Muscle layer of colon (tissue), 2 donors: ENCODE data around the gene TRMT112.

Experiments
- H3K27ac ChIP-seq: one replicate; pipeline ENCODE4 v1.7.0; 2013; ENCODE audit warnings: low read depth, mild to moderate bottlenecking, low read length, moderate library complexity
- H3K27me3 ChIP-seq, 2 donors: one replicate each; pipeline ENCODE4 v1.7.0; 2013; ENCODE audit warnings: low read length in 2 of 2, mild to moderate bottlenecking in 2 of 2; ENCODE audit not compliant: insufficient read depth in 2 of 2, control insufficient read depth in 1 of 2
- H3K36me3 ChIP-seq: one replicate; pipeline ENCODE4 v1.7.0; 2013; ENCODE audit warnings: mild to moderate bottlenecking, low read length; ENCODE audit not compliant: insufficient read depth
- H3K4me1 ChIP-seq: one replicate; pipeline ENCODE4 v1.7.0; 2013; ENCODE audit warnings: mild to moderate bottlenecking, low read length; ENCODE audit not compliant: insufficient read depth
- H3K4me3 ChIP-seq, 2 donors: one replicate each; pipeline ENCODE4 v1.7.0; 2013; ENCODE audit warnings: low read length in 2 of 2, low read depth in 1 of 2, mild to moderate bottlenecking in 1 of 2, moderate library complexity in 1 of 2
- H3K9ac ChIP-seq: one replicate; pipeline ENCODE4 v1.7.0; 2013; ENCODE audit warnings: low read length
- H3K9me3 ChIP-seq: one replicate; pipeline ENCODE4 v1.7.0; 2013; ENCODE audit warnings: mild to moderate bottlenecking, low read length
- donor health status: abdominal sarcoma.
- donor health status: Adenocarcinoma of cecum.

TRMT112 gene

DNA sequence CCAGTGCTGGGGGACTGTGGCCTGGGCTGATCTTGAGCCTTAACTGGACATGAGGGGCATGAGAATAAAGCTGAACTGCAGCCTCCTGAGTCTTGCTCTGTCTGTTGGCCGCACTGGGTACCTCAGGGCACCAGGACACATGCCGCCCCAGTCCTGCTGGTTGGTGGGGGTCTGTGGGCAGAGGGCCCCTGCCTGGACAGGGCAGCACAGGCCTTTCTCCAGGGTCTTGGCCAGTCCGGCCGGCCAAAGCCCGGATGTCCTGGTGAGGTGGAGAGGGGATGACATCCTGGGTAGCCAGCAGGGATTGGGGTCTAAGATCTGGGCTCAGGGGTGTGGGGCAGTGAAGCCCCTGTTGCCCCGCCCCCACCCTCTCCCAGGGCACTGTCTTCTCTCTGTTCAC is 40.1 kb upstream of the TRMT112 start:
- Histone ChIP-seq H3K4me3 (no peak overlapping the region), H3K9me3 (no peaks in the 10 kb centered on the region), H3K27ac (no peak overlapping the region), H3K36me3 (peaks cover 16% of the 10 kb centered on the region), H3K27me3 (no peaks in the 10 kb centered on the region), H3K9ac (no peak overlapping the region), H3K4me1 (peaks cover 25% of the 10 kb centered on the region)

DNA sequence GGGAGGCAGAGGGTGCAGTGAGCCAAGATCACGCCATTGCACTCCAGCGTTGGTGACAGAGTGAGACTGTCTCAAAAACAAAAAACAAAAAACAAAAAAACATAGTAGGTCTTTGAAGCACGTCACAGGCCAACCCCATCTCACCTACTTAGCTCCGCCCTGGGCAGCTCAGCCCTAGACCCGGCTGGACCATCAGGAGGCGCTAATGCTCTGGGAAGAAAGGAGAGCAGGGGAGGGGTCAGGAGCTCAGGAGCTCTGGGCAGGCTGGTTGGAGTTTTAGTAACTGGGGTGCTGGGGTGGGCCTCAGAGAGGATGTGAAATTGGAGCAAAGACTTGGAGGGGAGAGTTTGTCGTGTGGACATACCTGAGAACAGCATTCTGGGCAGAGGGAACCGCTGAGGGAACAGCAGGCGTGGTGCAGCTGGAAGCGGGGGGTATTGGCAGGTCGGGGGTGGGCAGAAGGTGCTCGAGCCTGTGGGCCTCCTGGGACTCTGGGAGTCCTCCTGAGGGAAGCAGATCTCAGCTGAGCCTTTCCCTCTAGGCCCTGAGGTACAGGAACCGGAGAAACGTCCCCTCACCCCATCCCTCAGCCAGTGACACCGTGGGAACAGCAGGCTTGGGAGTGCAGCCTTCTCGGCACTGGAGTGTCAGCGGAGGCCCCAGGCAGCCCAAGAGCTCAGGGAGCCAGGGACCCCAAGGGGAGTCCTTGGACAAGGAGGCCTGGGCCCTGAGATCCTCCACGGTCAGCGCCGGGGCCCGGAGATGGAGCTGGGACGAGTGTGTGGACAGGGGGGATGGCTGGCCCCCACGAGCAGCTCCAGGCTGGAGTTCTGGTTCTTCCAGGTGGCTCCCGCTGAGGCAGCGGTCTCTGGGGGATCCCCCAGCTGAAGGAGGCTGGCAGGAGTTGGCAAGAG is 39.4 kb upstream of the TRMT112 start:
- no peak overlapping the region for H3K4me3 ChIP-seq
- peaks cover 25% of the 10 kb centered on the region for H3K4me1 ChIP-seq
- H3K27ac ChIP-seq = no peak overlapping the region
- no peaks in the 10 kb centered on the region for H3K27me3 ChIP-seq
- no peaks in the 10 kb centered on the region for H3K9me3 ChIP-seq
- peaks cover 9% of the 10 kb centered on the region for H3K36me3 ChIP-seq
- no peak overlapping the region for H3K9ac ChIP-seq

DNA sequence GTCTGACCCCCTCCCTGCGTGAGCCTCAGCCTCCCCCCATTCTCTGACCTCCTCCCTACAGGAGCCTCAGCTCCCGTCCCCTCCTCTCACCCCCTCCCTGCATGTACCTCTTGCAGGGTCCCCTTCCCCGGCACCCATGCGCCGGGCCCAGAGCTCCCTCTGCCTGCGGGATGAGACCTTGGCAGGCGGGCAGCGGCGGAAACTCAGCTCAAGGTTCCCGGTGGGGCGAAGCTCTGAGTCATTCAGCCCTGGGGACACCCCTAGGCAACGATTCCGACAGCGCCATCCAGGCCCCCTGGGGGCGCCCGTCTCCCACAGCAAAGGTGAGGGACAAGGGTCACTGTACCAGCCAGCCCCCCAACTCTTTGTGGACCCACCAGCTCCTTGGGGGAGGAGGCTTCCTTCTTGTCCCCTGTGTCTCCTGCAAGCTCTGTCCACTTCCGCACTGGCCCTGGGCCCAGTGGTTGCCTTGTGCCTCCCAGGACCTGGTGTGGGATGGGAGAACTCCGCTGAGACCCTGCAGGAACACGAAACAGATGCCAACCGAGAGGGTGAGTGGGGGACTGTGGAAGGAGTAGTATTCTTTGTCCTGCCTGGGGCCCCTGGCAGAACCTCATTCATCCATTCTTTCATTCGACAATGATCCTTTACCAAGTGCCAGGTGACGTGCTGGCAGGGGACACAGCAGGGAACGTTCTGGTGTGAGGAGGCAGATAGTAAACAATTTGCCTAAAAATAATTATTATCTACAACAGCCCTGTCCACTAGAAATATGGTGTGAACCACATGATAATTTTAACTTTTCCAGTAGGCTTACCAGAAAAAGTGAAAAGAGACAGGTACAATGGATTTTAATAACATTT is 38.0 kb upstream of the TRMT112 start:
- Histone ChIP-seq H3K27me3 (no peaks in the 10 kb centered on the region), H3K36me3 (no peaks in the 10 kb centered on the region), H3K4me3 (no peak overlapping the region), H3K4me1 (peaks cover 23% of the 10 kb centered on the region), H3K9me3 (no peaks in the 10 kb centered on the region), H3K27ac (peak overlapping the region; percentile 26), H3K9ac (no peak overlapping the region)

DNA sequence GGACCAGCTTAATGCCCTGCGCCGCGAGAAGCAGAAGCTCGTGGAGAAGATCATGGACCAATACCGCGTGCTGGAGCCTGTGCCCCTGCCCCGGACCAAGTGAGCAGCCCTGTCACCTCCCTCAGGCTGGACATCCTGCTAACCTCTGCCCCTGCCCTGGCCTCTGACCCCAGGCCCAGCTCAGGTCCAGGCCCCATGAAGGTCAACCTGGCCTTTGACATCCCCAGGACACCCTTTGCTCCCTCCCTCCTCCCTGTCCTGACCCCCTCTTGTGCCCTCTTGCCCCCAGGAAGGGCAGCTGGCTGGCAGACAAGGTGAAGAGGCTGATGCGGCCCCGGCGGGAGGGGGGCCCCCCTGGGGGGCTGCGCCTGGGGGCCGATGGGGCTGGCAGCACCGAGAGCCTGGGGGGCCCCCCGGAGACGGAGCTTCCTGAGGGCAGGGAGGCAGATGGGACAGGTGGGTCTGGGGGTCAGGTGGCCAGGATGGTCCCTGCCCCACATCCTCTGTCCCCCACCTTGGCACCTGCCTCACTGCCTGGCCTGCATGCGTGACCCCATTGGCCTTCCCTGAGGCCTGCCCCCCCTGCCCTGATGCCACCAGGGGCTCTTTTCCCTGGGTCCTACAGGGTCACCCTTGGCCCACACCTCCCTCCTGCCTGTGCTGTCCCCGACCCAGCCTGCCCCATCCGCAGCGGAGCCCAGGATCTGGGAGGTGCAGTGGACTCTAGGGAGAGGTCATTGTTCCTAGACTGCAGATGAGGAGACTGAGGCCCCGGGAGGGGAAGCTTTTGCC is 36.6 kb upstream of the TRMT112 start:
- H3K4me1 ChIP-seq = peaks cover 13% of the 10 kb centered on the region
- no peak overlapping the region for H3K9ac ChIP-seq
- no peaks in the 10 kb centered on the region for H3K9me3 ChIP-seq
- H3K27ac ChIP-seq = no peak overlapping the region
- H3K4me3 ChIP-seq = no peak overlapping the region
- no peaks in the 10 kb centered on the region for H3K36me3 ChIP-seq
- no peaks in the 10 kb centered on the region for H3K27me3 ChIP-seq

DNA sequence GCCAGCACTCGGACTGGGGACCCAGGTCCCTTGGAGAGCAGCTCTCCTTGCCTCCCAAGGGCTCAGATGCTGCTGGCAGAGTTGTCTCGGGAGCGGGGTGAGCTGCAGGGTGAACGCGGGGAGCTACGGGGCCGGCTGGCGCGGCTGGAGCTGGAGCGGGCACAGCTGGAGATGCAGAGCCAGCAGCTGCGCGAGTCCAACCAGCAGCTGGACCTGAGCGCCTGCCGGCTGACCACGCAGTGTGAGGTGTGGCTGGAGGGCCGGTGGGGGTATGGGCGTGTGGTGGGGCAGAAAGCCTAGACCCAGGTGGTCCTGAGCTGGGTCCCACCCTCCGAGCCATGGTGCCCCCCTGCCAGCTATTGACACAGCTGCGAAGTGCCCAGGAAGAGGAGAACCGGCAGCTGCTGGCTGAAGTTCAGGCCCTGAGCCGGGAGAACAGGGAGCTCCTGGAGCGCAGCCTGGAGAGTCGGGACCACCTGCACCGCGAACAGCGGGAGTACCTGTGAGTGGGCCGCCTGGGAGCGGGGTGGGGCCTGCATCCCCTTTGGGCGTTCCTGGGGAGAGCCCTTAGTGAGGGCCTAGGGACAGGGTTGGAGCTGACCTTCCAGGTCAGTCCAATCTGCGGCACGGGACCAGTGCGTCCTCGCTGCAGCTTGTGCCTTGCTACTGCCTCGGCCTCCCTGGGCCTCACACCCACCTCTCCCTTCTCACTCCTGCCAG is 35.8 kb upstream of the TRMT112 start:
- Histone ChIP-seq H3K9me3 (no peaks in the 10 kb centered on the region), H3K36me3 (no peaks in the 10 kb centered on the region), H3K27me3 (no peaks in the 10 kb centered on the region), H3K27ac (no peak overlapping the region), H3K4me3 (no peak overlapping the region), H3K9ac (no peak overlapping the region), H3K4me1 (peaks cover 8% of the 10 kb centered on the region)

DNA sequence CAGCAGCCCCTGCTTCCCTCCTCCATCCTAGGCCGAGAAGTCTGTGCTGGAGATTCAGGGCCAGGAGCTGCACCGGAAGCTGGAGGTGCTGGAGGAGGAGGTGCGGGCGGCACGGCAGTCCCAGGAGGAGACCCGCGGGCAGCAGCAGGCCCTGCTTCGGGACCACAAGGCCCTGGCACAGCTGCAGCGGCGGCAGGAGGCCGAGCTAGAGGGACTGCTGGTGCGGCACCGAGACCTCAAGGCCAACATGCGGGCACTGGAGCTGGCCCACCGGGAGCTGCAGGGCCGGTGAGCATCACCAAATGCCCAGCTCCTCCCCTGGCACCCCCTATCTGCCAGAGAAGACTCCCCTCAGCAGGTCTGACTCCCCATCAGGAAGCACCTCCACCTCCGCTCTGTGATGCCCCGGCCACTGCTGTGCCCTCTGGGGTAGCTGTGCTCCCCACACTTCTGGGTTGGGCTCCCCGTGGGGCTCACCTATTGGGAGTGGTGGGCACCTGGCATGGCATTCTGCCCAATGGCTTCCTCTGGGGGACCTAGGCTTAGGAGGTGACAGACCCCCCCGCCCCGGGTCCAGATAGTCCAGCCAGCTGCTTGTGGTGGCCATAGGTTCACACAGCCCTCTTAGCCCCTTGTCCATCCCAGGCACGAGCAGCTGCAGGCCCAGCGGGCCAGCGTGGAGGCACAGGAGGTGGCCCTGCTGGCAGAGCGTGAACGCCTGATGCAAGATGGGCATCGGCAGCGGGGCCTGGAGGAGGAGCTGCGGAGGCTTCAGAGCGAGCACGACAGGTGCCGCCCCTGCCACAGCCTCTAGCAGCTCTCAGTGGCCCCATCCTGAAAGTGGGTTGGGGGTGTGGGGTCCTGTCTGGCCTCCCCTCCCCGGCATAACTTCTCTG is 35.0 kb upstream of the TRMT112 start:
- H3K36me3 ChIP-seq = no peaks in the 10 kb centered on the region
- no peak overlapping the region for H3K27ac ChIP-seq
- H3K9ac ChIP-seq = no peak overlapping the region
- no peak overlapping the region for H3K4me3 ChIP-seq
- H3K4me1 ChIP-seq = peaks cover 4% of the 10 kb centered on the region
- H3K9me3 ChIP-seq = no peaks in the 10 kb centered on the region
- no peaks in the 10 kb centered on the region for H3K27me3 ChIP-seq

DNA sequence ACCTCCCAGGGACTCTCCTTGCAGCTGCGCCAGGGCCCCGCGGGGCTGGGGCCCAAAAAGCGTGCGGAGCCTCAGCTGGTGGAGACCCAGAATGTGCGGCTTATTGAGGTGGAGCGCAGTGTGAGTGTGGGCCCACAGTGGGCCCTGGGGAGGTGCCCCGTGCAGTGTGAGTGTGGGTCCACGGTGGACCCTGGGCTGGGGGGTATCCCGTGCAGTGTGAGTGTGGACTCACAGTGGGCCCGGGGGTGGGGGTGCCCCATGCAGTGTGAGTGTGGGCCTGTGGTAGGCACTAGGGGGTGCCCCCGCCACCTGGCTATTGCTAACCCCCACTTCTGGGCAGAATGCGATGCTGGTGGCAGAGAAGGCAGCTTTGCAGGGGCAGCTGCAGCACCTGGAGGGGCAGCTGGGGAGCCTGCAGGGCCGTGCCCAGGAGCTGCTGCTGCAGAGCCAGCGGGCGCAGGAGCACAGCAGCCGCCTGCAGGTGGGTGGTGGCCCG is 33.8 kb upstream of the TRMT112 start:
- no peaks in the 10 kb centered on the region for H3K27me3 ChIP-seq
- H3K36me3 ChIP-seq = no peaks in the 10 kb centered on the region
- H3K27ac ChIP-seq = no peak overlapping the region
- no peak overlapping the region for H3K4me3 ChIP-seq
- peaks cover 4% of the 10 kb centered on the region for H3K4me1 ChIP-seq
- no peaks in the 10 kb centered on the region for H3K9me3 ChIP-seq
- H3K9ac ChIP-seq = no peak overlapping the region

DNA sequence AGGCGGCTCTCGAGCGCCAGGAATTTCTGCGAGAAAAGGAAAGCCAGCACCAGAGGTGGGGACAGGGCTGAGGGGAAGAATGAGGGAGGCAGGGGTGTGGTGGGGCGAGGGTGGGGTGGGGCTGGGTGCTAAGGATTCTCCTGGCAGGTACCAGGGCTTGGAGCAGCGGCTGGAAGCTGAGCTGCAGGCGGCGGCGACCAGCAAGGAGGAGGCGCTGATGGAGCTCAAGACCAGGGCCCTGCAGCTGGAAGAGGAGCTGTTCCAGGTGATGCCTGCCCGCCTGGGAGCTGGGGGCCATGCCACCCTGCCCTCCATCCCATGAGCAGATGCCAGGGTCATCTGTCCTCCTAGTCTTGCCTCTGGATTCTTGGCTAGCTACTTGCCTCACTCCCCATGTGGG is 32.0 kb upstream of the TRMT112 start:
- Histone ChIP-seq H3K27ac (no peak overlapping the region), H3K27me3 (no peaks in the 10 kb centered on the region), H3K4me1 (no peaks in the 10 kb centered on the region), H3K4me3 (no peak overlapping the region), H3K36me3 (no peaks in the 10 kb centered on the region), H3K9me3 (no peaks in the 10 kb centered on the region), H3K9ac (no peak overlapping the region)

DNA sequence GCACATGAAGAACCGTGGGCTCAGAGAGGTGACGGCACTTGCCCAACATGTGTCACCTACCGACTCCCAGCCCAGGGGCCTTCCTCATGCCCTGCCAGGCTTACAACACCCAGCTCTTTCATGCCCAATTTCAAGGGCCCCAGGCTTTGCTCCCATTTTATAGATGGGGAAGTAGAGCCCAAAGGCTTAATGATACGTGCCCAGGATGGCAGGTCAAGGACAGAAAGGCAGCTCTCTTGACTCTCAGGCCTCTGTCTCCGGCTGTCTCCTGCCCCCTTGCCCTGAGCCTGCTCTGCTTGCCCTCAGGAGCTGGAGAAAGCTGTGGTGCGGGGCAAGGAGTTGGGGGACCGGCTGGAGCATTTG is 31.6 kb upstream of the TRMT112 start:
- Histone ChIP-seq H3K4me3 (no peak overlapping the region), H3K36me3 (no peaks in the 10 kb centered on the region), H3K9me3 (no peaks in the 10 kb centered on the region), H3K27ac (no peak overlapping the region), H3K4me1 (no peaks in the 10 kb centered on the region), H3K9ac (no peak overlapping the region), H3K27me3 (no peaks in the 10 kb centered on the region)

DNA sequence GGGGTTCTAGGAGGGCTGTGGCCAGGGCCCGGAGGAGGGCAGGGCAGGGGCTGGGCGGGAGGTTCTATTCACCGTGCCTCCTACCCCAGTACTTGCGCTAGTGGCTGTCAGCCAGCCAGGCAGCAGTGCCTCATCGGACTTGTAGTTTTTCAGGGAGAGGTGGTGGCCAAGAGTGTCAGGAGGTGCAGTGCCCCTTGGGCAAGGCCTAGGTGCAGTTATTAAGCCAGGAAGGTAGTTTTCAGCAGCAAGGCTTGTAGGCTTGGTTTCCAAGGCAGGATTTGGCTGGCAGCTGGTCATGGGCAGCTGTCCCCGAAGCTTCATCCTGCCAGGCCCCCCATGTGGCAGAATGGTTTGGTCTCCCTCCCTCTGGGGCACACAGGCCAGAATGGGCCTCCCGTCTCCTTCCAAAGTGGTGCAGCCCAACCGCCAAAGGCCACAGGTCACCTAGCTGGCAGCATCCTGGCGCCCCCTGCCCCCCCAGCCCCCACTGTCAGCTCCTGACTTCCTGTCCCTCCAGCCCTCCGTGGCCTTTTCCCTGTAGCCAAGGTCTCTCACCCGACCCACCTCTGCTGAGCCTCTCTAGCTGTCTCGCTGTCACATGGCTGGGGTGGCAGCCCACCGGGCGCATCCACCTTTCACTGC is 31.1 kb upstream of the TRMT112 start:
- Histone ChIP-seq H3K4me3 (no peak overlapping the region), H3K27me3 (no peaks in the 10 kb centered on the region), H3K27ac (no peak overlapping the region), H3K9me3 (no peaks in the 10 kb centered on the region), H3K36me3 (no peaks in the 10 kb centered on the region), H3K4me1 (no peaks in the 10 kb centered on the region), H3K9ac (no peak overlapping the region)
